ENCODE measurements around the gene VSTM4. TPM values are rescaled to one million over a fixed set of nuclear protein-coding genes. Genes with fewer than 3 reads are reported as not detected.

The VSTM4 gene
- total RNA-seq, 4 donors from 2014 or later, result 1.8 to 4.0 (median 2.6) TPM

DNA sequence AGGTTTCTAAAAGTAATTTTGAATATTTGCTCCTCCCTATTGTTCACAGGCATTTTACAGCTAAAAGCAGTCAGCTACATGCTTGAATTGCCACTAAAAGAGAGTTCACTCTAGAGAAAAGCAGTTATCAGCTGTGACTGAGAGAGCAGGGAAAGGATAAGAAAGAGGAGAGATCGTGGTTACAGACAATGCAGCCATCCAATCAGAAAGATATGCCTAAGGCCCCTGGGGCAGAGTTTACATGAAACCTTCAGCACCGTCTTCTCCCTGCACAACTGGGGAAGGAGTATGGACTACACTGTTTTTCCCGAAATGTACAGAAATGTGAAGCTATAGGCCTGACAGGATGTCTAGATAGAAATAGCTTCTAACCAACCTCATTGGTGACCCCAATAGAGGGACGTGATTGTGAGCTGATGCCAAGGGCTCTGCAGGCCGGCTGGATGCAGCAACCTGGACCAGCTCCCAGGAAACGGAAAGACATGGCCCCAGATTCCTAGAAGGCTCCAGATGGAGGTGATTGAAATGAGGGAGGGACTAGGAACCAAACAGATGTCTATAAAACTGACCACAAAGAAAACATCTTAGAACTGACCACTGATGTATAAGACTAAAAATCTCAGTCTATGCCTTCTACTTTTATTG lies 3.2 kb upstream of the VSTM4 start:
- in situ Hi-C loops (cut with MboI; ENCODE audit: low sequenced_read_pairs in 4 of 4) (no loop called here), intact Hi-C loops (cut with DNase I; ENCODE audit: low total_unique reads) (loop anchor here (10.0 kb wide), 1 partner anchor 134 kb away; no protein-coding TSS in a partner anchor)
- no peak overlapping the region for H3K4me3 ChIP-seq
- no peaks in the 10 kb centered on the region for H3K36me3 ChIP-seq
- TF ChIP-seq, protein P1, sequence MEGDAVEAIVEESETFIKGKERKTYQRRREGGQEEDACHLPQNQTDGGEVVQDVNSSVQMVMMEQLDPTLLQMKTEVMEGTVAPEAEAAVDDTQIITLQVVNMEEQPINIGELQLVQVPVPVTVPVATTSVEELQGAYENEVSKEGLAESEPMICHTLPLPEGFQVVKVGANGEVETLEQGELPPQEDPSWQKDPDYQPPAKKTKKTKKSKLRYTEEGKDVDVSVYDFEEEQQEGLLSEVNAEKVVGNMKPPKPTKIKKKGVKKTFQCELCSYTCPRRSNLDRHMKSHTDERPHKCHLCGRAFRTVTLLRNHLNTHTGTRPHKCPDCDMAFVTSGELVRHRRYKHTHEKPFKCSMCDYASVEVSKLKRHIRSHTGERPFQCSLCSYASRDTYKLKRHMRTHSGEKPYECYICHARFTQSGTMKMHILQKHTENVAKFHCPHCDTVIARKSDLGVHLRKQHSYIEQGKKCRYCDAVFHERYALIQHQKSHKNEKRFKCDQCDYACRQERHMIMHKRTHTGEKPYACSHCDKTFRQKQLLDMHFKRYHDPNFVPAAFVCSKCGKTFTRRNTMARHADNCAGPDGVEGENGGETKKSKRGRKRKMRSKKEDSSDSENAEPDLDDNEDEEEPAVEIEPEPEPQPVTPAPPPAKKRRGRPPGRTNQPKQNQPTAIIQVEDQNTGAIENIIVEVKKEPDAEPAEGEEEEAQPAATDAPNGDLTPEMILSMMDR (IDR thresholded peaks at IDR 0.05 in 4 of 5, conservative IDR thresholded peaks at IDR 0.05 in 1 of 5), result no peak
- TF ChIP-seq POLR2A (IDR thresholded peaks at IDR 0.05), result no peak
- DNase-seq, result no peak
- H3K27me3 ChIP-seq, result no peaks in the 10 kb centered on the region
- no peak overlapping the region for H3K27ac ChIP-seq
- no peak for ATAC-seq
- peaks cover 0 to 3% of the 10 kb centered on the region in 2 donors for H3K4me1 ChIP-seq
- H3K9me3 ChIP-seq, result no peaks in the 10 kb centered on the region

DNA sequence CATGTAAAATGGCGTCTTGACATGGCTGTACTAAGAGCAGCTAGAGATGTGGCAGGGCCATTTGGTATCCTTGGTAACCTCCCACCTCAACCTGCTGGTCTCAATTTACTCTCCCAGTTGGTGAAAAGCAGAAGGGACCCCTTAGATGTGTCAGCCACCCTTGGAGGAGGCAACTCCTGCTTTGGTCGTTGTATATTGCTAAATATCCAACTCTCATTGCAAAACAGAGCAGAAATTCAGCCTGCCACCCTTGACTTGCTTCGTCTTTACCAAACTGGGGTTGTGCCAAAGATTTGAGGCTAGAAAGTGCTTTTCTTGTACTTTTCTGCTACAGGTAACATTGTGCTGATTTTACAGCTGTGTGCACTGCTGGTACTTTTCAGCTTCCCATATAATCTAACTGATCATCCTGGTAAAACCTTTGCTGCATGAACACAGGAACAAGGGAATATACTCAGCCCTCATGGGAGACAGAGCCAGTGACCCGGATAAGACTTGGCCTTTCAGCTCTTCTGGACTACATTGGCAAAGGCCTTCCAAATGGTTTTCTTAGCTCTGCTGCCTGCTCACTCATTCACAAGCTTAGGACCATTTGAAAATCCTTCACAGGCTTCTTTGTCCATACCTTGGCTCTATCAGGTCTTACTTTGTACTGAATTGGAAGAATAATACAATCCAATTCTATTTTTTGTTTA lies 2.2 kb upstream of the VSTM4 start:
- TF ChIP-seq, protein P1 (IDR thresholded peaks at IDR 0.05 in 4 of 5, conservative IDR thresholded peaks at IDR 0.05 in 1 of 5), result no peak
- no peak for TF ChIP-seq POLR2A (IDR thresholded peaks at IDR 0.05)
- Histone ChIP-seq H3K27me3 (no peaks in the 10 kb centered on the region), H3K36me3 (no peaks in the 10 kb centered on the region), H3K4me3 (no peak overlapping the region), H3K9me3 (no peaks in the 10 kb centered on the region), H3K4me1 (peaks cover 3 to 5% of the 10 kb centered on the region in 2 donors), H3K27ac (no peak overlapping the region)
- no peak for DNase-seq
- ATAC-seq, result no peak
- intact Hi-C loops (cut with DNase I; ENCODE audit: low total_unique reads) (loop anchor here (10.0 kb wide), 1 partner anchor 133 kb away; no protein-coding TSS in a partner anchor), in situ Hi-C loops (cut with MboI; ENCODE audit: low sequenced_read_pairs in 4 of 4) (no loop called here)

DNA sequence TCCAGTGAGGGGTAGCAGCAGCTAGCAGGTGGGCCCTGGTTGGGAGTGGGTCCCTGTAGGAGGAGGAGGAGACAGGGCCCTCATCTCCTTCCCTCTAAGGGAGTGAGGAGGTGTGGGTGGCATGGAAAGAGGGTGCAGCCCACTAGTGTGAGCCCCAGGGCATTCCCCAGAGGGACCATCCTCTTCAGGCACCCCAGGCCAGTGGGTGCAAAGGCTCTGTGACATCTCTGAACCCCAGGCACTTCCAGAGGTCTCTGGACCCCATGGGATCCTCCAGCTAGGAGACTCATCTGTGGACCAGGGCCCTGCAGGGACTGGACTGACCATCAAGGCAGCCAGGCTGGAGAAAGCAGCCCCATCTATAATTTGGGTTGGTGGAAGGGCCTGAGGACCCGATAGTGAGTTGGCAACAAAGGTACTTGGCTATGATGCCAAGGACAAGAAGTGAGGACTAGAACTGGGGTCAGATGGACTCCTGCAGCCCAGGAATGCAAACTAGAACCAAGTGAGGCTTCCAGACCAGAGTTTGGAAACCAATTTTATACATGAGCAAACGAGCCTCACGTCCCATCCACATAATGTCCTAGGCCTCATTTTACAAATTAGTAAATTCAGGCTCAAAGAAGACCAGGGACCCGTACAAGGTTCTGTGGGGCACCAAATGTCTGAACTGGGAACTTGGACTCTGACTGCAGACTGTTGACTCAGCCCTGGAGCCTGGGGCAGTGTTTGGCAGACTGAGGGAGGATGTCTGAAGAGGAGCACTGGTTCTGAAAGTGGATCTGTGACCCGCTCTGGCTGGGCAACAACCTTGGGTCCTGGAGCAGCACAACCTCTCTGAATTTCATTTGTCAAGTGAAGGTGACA lies 1.4 kb upstream of the VSTM4 start:
- no peak for TF ChIP-seq POLR2A (IDR thresholded peaks at IDR 0.05)
- TF ChIP-seq, protein P1 (IDR thresholded peaks at IDR 0.05 in 4 of 5, conservative IDR thresholded peaks at IDR 0.05 in 1 of 5), result no peak
- Histone ChIP-seq H3K4me3 (no peak overlapping the region), H3K4me1 (peaks cover 3 to 5% of the 10 kb centered on the region in 2 donors), H3K27me3 (no peaks in the 10 kb centered on the region), H3K9me3 (no peaks in the 10 kb centered on the region), H3K36me3 (no peaks in the 10 kb centered on the region), H3K27ac (no peak overlapping the region)
- intact Hi-C loops (cut with DNase I; ENCODE audit: low total_unique reads) (loop anchor here (10.0 kb wide), 1 partner anchor 132 kb away; no protein-coding TSS in a partner anchor), in situ Hi-C loops (cut with MboI; ENCODE audit: low sequenced_read_pairs in 4 of 4) (no loop called here)
- DNase-seq (no peak), ATAC-seq (no peak)

DNA sequence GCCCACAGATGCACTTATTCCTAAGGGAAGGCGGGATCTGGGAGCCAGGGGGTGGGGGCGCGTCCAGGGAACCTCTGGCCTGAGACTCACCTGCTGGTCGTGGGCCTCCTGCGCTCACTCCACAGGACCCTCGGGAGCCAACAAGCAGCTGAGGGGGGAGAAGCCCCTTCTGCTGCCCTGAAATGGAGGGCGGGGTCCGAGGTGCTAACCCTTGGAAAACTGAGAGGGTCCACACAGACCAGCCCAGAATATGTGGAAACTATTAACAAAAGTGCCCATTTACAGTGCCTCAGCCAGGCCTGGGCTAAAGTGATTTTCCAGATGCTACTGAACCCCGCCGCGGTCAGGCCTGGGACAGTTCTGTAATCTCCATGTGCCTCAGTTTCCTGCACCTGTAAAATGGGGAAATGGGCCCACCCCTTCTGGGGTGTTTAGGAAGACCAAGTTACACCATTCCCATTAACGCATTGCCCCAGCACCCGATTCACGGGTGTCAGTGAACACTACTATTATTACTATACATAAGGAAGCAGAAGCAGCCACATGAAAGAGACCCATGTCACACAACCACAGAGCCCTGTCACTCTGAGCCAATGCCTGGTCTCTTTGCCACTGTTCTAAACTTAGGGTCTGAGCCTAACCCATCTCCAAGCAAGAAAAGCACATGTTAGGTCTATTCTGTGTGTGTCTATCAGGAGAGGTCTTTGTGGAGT lies 630 bp upstream of the VSTM4 start:
- H3K27ac ChIP-seq, result peak overlapping the region in 3 of 4 donors; percentile 30 to 42 (median 31)
- in situ Hi-C loops (cut with MboI; ENCODE audit: low sequenced_read_pairs in 4 of 4), result no loop called here
- H3K9me3 ChIP-seq, result no peaks in the 10 kb centered on the region
- H3K36me3 ChIP-seq, result no peaks in the 10 kb centered on the region
- H3K27me3 ChIP-seq, result no peaks in the 10 kb centered on the region
- peak overlapping the region in 3 of 4 donors; percentile 20 to 32 (median 21) for H3K4me3 ChIP-seq
- TF ChIP-seq, protein P1 (IDR thresholded peaks at IDR 0.05 in 4 of 5, conservative IDR thresholded peaks at IDR 0.05 in 1 of 5), result no peak
- no peak for TF ChIP-seq POLR2A (IDR thresholded peaks at IDR 0.05)
- peaks cover 4 to 5% of the 10 kb centered on the region in 2 donors for H3K4me1 ChIP-seq
- ATAC-seq (peak in 1 of 2 donors; percentile 12), DNase-seq (no peak)
- intact Hi-C loops (cut with DNase I; ENCODE audit: low total_unique reads), result loop anchor here (10.0 kb wide), 1 partner anchor 131 kb away; no protein-coding TSS in a partner anchor
